Endodermal cell (in vitro differentiated cells): Measurements from ENCODE around the gene EPC1. TPM values are rescaled to one million over a fixed set of nuclear protein-coding genes. Genes with fewer than 3 reads are reported as not detected.
A peak's percentile ranks its signal among the peaks of the same experiment; 100 is the strongest.

Source experiments
- DNase-seq: peaks from one replicate; pipeline ENCODE4 v3.0.0-alpha.2; 2017
- H3K27ac ChIP-seq: 2 replicates; pipeline ENCODE4 v1.5.1; 2013; ENCODE audit warnings: mild to moderate bottlenecking, low read depth, low read length, moderate library complexity
- H3K27me3 ChIP-seq: 2 replicates; pipeline ENCODE4 v1.6.1; 2013; ENCODE audit warnings: mild to moderate bottlenecking, low read length, moderate library complexity; ENCODE audit not compliant: insufficient read depth, control insufficient read depth, poor library complexity, severe bottlenecking
- H3K36me3 ChIP-seq: 2 replicates; pipeline ENCODE4 v1.7.0; 2013; ENCODE audit warnings: mild to moderate bottlenecking, low read length, moderate library complexity; ENCODE audit not compliant: control insufficient read depth, insufficient read depth
- H3K4me1 ChIP-seq: one replicate; pipeline ENCODE4 v1.7.0; 2013; ENCODE audit warnings: low read length; ENCODE audit not compliant: control insufficient read depth, insufficient read depth
- H3K4me3 ChIP-seq: 2 replicates; pipeline ENCODE4 v1.5.1; 2013; ENCODE audit warnings: mild to moderate bottlenecking, low read length, moderate library complexity
- H3K9ac ChIP-seq: 2 replicates; pipeline ENCODE4 v1.6.1; 2013; ENCODE audit warnings: mild to moderate bottlenecking, low read length, moderate library complexity; ENCODE audit not compliant: poor library complexity, severe bottlenecking; ENCODE audit errors: extremely low read depth
- H3K9me3 ChIP-seq: 2 replicates; pipeline ENCODE4 v1.6.1; 2013; ENCODE audit warnings: mild to moderate bottlenecking, low read length, moderate library complexity; ENCODE audit not compliant: control insufficient read depth
- H3K27ac Mint-ChIP-seq: 2 replicates; pipeline ENCODE4 v1.8.0; 2020; ENCODE audit warnings: mixed read lengths
- H3K27me3 Mint-ChIP-seq: 2 replicates; pipeline ENCODE4 v1.8.0; 2021; ENCODE audit warnings: mild to moderate bottlenecking, mixed read lengths; ENCODE audit not compliant: insufficient read depth
- H3K36me3 Mint-ChIP-seq: 2 replicates; pipeline ENCODE4 v1.8.0; 2020; ENCODE audit warnings: low read depth, mixed read lengths
- H3K4me1 Mint-ChIP-seq: 2 replicates; pipeline ENCODE4 v1.8.0; 2020; ENCODE audit warnings: mixed read lengths
- H3K4me3 Mint-ChIP-seq: 2 replicates; pipeline ENCODE4 v1.8.0; 2020; ENCODE audit warnings: mild to moderate bottlenecking, moderate library complexity, mixed read lengths
- H3K9me3 Mint-ChIP-seq: 2 replicates; pipeline ENCODE4 v1.8.0; 2020; ENCODE audit warnings: mild to moderate bottlenecking, mixed read lengths
- WGBS, 2 experiments: methylation state at CpG; one replicate each; pipeline versions ENCODE4 v1.1.5 to v1.1.7; 2013; ENCODE audit warnings: missing lambda C conversion rate in 2 of 2, mixed read lengths in 1 of 2; ENCODE audit not compliant: insufficient coverage in 1 of 2, insufficient read length in 1 of 2; 5-methylcytosine and 5-hydroxymethylcytosine counted together
- total RNA-seq, 2 donors: library from RNA; stranded (reverse); fragmentation: NEBNext Ultra II Directional in 1 of 2; extraction: Animal tissue kit (Norgen Biotek cat#: 25700) in 1 of 2; gene quantifications; 2 replicates in 1 of 2; 3 replicates in 1 of 2; pipeline ENCODE4 v1.2.1, GENCODE V29; 2021
- TF ChIP-seq, protein P1 (sequence below): fragments of 200-600 bp; sonication (generic); conservative IDR thresholded peaks from 2 replicates; pipeline ENCODE4 v1.5.0; 2021; ENCODE audit warnings: antibody characterized with exemption, mild to moderate bottlenecking

Gene EPC1
- total RNA-seq, 2 donors from 2014 or later: 27.9 to 40.3 TPM

DNA sequence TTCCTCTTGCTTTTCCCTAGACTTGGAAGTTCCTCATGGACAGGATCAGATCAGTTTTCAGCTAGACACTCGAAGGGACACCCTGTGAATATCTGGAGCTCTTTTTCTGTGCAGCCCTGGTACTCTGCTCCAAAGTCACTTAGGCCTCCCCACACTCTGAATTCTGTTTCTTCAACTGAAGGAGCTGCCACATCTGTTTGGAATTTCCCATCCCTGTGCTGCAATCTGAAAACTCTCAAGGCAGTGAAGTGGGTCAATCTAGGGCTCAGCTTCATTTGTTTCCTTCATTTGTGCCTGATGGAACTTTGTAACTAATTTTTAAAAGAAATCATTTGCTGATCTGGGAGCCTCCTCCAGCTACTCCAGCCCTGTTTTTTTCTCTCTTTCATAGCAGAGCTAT is 9.6 kb downstream of the EPC1 start:
- TF ChIP-seq, protein P1, sequence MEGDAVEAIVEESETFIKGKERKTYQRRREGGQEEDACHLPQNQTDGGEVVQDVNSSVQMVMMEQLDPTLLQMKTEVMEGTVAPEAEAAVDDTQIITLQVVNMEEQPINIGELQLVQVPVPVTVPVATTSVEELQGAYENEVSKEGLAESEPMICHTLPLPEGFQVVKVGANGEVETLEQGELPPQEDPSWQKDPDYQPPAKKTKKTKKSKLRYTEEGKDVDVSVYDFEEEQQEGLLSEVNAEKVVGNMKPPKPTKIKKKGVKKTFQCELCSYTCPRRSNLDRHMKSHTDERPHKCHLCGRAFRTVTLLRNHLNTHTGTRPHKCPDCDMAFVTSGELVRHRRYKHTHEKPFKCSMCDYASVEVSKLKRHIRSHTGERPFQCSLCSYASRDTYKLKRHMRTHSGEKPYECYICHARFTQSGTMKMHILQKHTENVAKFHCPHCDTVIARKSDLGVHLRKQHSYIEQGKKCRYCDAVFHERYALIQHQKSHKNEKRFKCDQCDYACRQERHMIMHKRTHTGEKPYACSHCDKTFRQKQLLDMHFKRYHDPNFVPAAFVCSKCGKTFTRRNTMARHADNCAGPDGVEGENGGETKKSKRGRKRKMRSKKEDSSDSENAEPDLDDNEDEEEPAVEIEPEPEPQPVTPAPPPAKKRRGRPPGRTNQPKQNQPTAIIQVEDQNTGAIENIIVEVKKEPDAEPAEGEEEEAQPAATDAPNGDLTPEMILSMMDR: no peak
- H3K9me3 ChIP-seq: no peaks in the 10 kb centered on the region
- H3K27ac ChIP-seq: no peak overlapping the region
- H3K9me3 Mint-ChIP-seq: no peaks in the 10 kb centered on the region
- peaks cover 8% of the 10 kb centered on the region for H3K36me3 Mint-ChIP-seq
- no peaks in the 10 kb centered on the region for H3K36me3 ChIP-seq
- H3K4me3 ChIP-seq: no peak overlapping the region
- H3K27me3 Mint-ChIP-seq: no peaks in the 10 kb centered on the region
- H3K27ac Mint-ChIP-seq: peak overlapping the region; percentile 32
- H3K4me1 ChIP-seq: peaks cover 22% of the 10 kb centered on the region
- peaks cover 50% of the 10 kb centered on the region for H3K4me1 Mint-ChIP-seq
- H3K4me3 Mint-ChIP-seq: no peak overlapping the region
- H3K9ac ChIP-seq: no peak overlapping the region
- no peaks in the 10 kb centered on the region for H3K27me3 ChIP-seq
- WGBS, 2 experiments: 87 to 100% methylated on average over 1 of the region's 1 CpG
- DNase-seq: no peak

DNA sequence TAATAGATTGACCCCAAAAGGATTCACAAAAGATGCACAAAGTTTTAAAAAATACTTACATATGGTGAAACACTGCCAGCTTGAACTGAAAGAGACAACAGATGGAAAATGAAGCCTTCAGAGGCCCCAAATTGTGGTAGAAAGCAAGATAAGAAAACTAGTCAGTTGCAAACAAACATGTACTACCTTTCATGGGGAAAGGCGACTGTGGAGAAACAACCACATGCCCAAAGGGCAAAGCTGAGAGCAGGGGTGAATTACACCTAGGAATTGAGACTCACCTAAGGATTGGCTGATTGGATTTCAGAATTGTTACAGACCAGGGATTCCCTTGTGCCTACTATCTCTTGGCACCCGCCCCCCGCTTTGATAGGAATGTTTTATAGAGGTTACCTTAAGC is 13.1 kb downstream of the EPC1 start:
- H3K9me3 Mint-ChIP-seq: no peaks in the 10 kb centered on the region
- WGBS, 2 experiments: 87 to 100% methylated on average over 3 of the region's 3 CpGs
- no peak overlapping the region for H3K4me3 Mint-ChIP-seq
- Histone ChIP-seq H3K4me3 (no peak overlapping the region), H3K27me3 (no peaks in the 10 kb centered on the region), H3K9me3 (no peaks in the 10 kb centered on the region), H3K36me3 (no peaks in the 10 kb centered on the region), H3K4me1 (peaks cover 31% of the 10 kb centered on the region), H3K9ac (no peak overlapping the region), H3K27ac (no peak overlapping the region)
- H3K27ac Mint-ChIP-seq: peak overlapping the region; percentile 11
- peaks cover 65% of the 10 kb centered on the region for H3K4me1 Mint-ChIP-seq
- no peak for DNase-seq
- H3K36me3 Mint-ChIP-seq: peaks cover 3% of the 10 kb centered on the region
- no peaks in the 10 kb centered on the region for H3K27me3 Mint-ChIP-seq
- TF ChIP-seq, protein P1: no peak

DNA sequence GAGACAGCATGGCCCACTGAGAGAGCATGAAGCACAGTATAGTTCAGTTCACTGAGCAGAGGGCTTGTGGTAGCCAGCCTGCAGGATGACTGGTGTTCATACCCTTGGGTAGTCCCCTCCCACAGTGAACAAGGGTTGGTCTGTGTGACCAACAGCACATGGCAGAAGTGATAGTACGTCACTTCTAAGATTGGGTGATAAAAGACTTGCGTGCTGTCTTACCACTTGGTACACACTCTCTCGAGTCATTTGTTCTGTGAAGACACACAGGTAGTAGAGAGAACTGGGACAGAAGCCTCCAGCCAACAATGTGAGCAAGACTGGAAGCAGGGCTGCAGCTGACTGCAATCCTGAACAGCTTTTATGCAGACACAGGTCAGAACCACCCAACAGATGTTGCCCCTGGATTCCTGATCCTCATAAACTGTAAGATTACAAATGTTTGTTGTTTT is 14.6 kb downstream of the EPC1 start:
- no peak overlapping the region for H3K9ac ChIP-seq
- peaks cover 38% of the 10 kb centered on the region for H3K4me1 ChIP-seq
- DNase-seq: no peak
- H3K36me3 ChIP-seq: no peaks in the 10 kb centered on the region
- H3K27ac ChIP-seq: peak overlapping the region; percentile 25
- H3K4me1 Mint-ChIP-seq: peaks cover 64% of the 10 kb centered on the region
- H3K9me3 ChIP-seq: no peaks in the 10 kb centered on the region
- WGBS, 2 experiments: 92 to 95% methylated on average over 3 of the region's 3 CpGs
- peak overlapping the region; percentile 37 for H3K27ac Mint-ChIP-seq
- TF ChIP-seq, protein P1: no peak
- no peaks in the 10 kb centered on the region for H3K36me3 Mint-ChIP-seq
- H3K4me3 ChIP-seq: no peak overlapping the region
- no peaks in the 10 kb centered on the region for H3K27me3 Mint-ChIP-seq
- H3K9me3 Mint-ChIP-seq: no peaks in the 10 kb centered on the region
- no peaks in the 10 kb centered on the region for H3K27me3 ChIP-seq
- H3K4me3 Mint-ChIP-seq: no peak overlapping the region
